Skeletal muscle satellite cell (primary cell): ENCODE results near the gene CNTNAP2.

ENCODE experiments used
- H3K27me3 ChIP-seq: 2 replicates; pipeline ENCODE4 v1.7.0; 2013; ENCODE audit warnings: low read length; ENCODE audit not compliant: control insufficient read depth, insufficient read depth
- H3K36me3 ChIP-seq: 2 replicates; pipeline ENCODE4 v1.7.0; 2013; ENCODE audit warnings: mild to moderate bottlenecking, control low read depth, low read length; ENCODE audit not compliant: insufficient read depth
- H3K4me1 ChIP-seq: 2 replicates; pipeline ENCODE4 v1.7.0; 2013; ENCODE audit warnings: low read length; ENCODE audit not compliant: control insufficient read depth, insufficient read depth
- H3K4me2 ChIP-seq: 2 replicates; pipeline ENCODE4 v1.7.0; 2013; ENCODE audit warnings: mild to moderate bottlenecking, low read length
- H3K4me3 ChIP-seq: 2 replicates; pipeline ENCODE4 v1.7.0; 2013; ENCODE audit warnings: low read length
- H3K9ac ChIP-seq: 2 replicates; pipeline ENCODE4 v1.7.0; 2013; ENCODE audit warnings: mild to moderate bottlenecking, low read depth, low read length, moderate library complexity
- H3K9me3 ChIP-seq: replicated peaks from 2 replicates; pipeline ENCODE4 v1.7.0; 2013; ENCODE audit warnings: mild to moderate bottlenecking, control low read depth, low read length

The CNTNAP2 gene

DNA sequence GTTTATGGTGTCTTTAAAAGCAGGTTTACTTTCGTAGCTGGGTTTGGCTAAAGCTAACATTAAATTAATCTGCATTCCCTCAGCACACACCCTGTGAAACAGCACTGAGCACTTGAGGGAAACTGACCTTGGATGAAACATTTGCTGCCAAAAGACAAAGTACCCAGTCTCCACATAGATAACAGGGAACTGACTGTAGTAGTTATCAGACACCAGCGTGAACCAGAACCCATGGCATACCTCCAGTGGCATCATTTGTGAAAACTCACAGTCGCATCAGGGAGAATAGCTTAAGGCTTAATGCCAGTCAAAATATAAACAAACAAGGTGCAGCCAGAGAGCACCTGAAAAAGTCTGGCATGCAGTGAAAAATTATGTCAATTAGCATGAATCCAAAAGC lies 2116.2 kb downstream of the CNTNAP2 start:
- no peak overlapping the region for H3K4me2 ChIP-seq
- H3K4me1 ChIP-seq: no peaks in the 10 kb centered on the region
- no peaks in the 10 kb centered on the region for H3K9me3 ChIP-seq
- H3K36me3 ChIP-seq: no peaks in the 10 kb centered on the region
- H3K9ac ChIP-seq: no peak overlapping the region
- no peak overlapping the region for H3K4me3 ChIP-seq
- no peaks in the 10 kb centered on the region for H3K27me3 ChIP-seq

GRCh38 chr7:148234715-148235114 lies 2118.1 kb downstream of the CNTNAP2 start:
- H3K4me3 ChIP-seq: no peak overlapping the region
- H3K27me3 ChIP-seq: no peaks in the 10 kb centered on the region
- no peaks in the 10 kb centered on the region for H3K36me3 ChIP-seq
- H3K9me3 ChIP-seq: no peaks in the 10 kb centered on the region
- H3K9ac ChIP-seq: no peak overlapping the region
- H3K4me2 ChIP-seq: no peak overlapping the region
- no peaks in the 10 kb centered on the region for H3K4me1 ChIP-seq

- H3K4me1 ChIP-seq: no peaks in the 10 kb centered on the region
- H3K4me2 ChIP-seq: no peak overlapping the region
- H3K9ac ChIP-seq: no peak overlapping the region
- no peaks in the 10 kb centered on the region for H3K9me3 ChIP-seq
- H3K4me3 ChIP-seq: no peak overlapping the region
- H3K27me3 ChIP-seq: no peaks in the 10 kb centered on the region
- no peaks in the 10 kb centered on the region for H3K36me3 ChIP-seq
Measured at GRCh38 chr7:148238761-148239325, 2122.2 kb downstream of the CNTNAP2 start.

DNA sequence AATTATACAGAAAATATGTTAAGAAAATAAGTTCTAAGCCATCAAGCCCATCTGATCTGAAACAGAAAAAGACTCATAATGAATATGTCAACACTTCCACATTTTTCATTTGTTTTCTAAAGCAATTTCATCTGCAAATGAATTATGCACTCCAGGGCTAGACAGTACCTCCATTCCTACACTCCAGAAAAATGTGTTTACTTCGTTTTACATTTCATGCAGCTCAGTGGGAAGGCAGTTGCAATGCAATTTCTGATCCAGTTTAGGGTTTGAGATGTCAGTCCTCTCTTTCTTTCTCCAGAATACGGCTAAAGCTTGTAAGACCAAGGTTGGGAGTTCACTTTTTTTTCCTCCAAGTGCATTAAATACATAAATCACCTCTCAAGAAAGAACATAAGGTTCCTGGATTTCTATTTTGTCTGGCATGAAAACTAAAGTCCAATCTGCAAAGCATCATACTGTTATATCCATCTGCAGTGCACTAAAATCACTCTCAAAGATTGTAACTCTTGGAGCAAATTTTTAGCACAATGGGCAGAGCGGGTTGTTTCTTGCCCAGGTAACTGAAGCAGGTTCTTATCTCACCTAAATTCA lies 2125.2 kb downstream of the CNTNAP2 start:
- Histone ChIP-seq H3K27me3 (no peaks in the 10 kb centered on the region), H3K9me3 (no peaks in the 10 kb centered on the region), H3K4me2 (no peak overlapping the region), H3K36me3 (no peaks in the 10 kb centered on the region), H3K4me1 (no peaks in the 10 kb centered on the region), H3K4me3 (no peak overlapping the region), H3K9ac (no peak overlapping the region)

DNA sequence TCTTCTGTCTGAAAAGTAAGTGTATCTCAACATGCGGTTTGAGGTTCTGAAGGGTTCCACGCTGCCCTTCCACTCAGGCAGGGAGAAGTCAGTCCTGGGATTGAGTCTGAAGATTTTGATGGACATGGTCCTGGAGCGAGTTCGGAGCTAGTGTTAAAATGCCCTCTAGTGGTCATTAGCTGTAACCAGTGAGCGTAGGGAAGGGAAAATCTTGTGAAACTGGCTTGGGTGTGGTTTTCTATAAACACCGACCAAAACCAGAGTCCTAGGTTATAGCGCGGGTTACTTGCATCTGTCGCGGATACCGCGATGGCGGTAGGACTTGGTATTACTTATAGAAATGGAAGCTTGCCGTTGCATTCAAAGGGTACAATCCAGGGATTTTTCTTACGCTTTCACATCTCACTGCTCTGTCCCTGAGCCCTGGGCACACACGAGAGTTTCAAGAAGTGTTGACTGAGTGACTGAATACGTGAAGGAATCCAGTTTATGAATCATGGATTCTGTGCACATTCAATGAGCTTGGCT lies 2125.8 kb downstream of the CNTNAP2 start:
- Histone ChIP-seq H3K4me1 (no peaks in the 10 kb centered on the region), H3K4me3 (no peak overlapping the region)

DNA sequence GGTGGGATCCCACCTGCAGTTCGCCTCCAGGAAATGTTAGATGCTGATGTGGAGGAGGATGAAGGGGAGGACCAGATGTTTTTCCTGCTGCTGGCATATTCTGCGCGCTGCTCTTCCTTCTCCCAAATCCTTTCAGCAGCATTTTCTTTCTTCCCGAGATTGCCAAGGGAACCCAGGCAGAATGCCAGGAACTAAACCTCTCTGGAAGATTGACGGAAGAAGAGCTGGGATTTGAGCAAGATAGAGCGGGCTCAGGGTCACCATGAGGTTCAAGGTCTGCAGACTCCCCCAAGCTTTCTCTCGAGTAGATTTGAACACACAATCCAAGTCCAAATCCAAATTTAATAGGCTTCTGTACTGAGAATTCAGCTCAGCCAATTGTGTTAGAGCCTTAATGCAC lies 2128.8 kb downstream of the CNTNAP2 start:
- H3K27me3 ChIP-seq: no peaks in the 10 kb centered on the region
- H3K4me3 ChIP-seq: no peak overlapping the region
- H3K9ac ChIP-seq: no peak overlapping the region
- no peaks in the 10 kb centered on the region for H3K4me1 ChIP-seq
- H3K9me3 ChIP-seq: no peaks in the 10 kb centered on the region
- H3K36me3 ChIP-seq: no peaks in the 10 kb centered on the region
- H3K4me2 ChIP-seq: no peak overlapping the region

More for the DNA sequence above, 2125.8 kb downstream of the CNTNAP2 start:
- no peaks in the 10 kb centered on the region for H3K36me3 ChIP-seq
- no peak overlapping the region for H3K9ac ChIP-seq
- peak overlapping the region; percentile 11 for H3K4me2 ChIP-seq
- no peaks in the 10 kb centered on the region for H3K9me3 ChIP-seq
- no peaks in the 10 kb centered on the region for H3K27me3 ChIP-seq

- no peaks in the 10 kb centered on the region for H3K36me3 ChIP-seq
- peaks cover 2% of the 10 kb centered on the region for H3K9me3 ChIP-seq
- no peaks in the 10 kb centered on the region for H3K27me3 ChIP-seq
- H3K4me1 ChIP-seq: no peaks in the 10 kb centered on the region
- no peak overlapping the region for H3K4me2 ChIP-seq
- no peak overlapping the region for H3K4me3 ChIP-seq
- no peak overlapping the region for H3K9ac ChIP-seq
Measured at GRCh38 chr7:148253629-148254028, 2137.0 kb downstream of the CNTNAP2 start.

DNA sequence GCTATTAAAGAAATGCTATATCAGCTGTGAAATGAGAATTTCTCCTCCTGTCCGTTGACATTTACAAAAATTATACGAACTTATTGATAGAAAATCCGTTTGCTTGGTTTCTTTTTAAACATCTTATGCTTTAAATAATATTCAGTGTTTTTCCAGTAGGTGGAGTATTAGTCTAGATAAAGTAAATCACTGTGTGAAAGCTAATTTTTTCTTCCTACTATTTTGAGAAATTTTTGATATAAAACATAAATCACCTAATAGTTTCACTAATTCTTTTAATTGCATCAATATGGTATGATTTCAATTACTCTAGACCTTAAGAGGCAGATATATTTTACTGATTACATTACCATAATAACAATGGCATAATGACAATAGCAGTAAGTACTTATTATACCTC lies 2138.7 kb downstream of the CNTNAP2 start:
- no peak overlapping the region for H3K4me3 ChIP-seq
- no peak overlapping the region for H3K4me2 ChIP-seq
- H3K4me1 ChIP-seq: no peaks in the 10 kb centered on the region
- H3K27me3 ChIP-seq: no peaks in the 10 kb centered on the region
- H3K9ac ChIP-seq: no peak overlapping the region
- H3K36me3 ChIP-seq: no peaks in the 10 kb centered on the region
- H3K9me3 ChIP-seq: peaks cover 2% of the 10 kb centered on the region

GRCh38 chr7:148256433-148256832 lies 2139.8 kb downstream of the CNTNAP2 start:
- Histone ChIP-seq H3K27me3 (no peaks in the 10 kb centered on the region), H3K4me3 (no peak overlapping the region), H3K4me2 (no peak overlapping the region), H3K9ac (no peak overlapping the region), H3K36me3 (no peaks in the 10 kb centered on the region), H3K4me1 (no peaks in the 10 kb centered on the region), H3K9me3 (peaks cover 2% of the 10 kb centered on the region)

DNA sequence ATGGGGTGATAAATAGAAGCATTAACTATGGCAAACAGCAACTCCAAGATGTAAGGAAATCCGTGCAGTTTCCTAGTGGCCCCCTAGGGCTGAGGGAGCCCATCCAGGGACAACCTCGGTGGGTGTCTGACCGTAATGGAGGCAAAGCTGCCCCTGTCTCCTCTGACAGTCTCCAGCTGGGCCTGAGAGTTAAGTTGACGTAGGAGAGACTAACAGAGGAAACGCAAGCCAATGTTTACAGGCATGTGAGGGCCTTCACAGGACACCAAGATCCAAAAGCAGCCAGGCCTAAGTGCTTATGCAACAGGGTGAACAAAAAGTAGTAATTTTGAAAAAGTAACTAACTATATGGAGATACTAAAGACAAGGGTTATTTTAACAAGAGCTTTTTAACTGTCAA lies 2144.0 kb downstream of the CNTNAP2 start:
- Histone ChIP-seq H3K27me3 (no peaks in the 10 kb centered on the region), H3K4me1 (no peaks in the 10 kb centered on the region), H3K9me3 (no peaks in the 10 kb centered on the region)

DNA sequence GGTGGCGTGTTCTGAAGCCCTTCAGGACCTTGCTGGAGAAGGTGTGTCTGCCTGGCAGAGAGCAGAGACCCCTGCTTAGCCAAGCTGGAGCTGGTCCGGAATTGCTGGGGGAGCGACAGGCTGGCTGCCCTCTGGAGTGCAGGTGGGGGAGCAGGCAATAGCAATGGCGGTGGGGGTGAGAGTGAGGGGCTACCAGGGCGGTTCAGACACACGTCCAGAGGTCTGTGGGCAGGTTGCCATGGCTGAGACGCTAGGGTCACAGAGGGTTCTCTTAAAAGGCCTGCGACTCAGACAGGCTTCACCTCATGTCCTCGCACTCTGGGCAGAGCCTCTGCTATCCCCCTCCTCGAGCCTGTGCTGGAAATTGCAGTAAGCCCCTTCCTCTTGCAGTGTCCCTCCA lies 2144.9 kb downstream of the CNTNAP2 start:
- Histone ChIP-seq H3K4me2 (no peak overlapping the region), H3K4me1 (no peaks in the 10 kb centered on the region), H3K9ac (no peak overlapping the region), H3K4me3 (no peak overlapping the region), H3K27me3 (no peaks in the 10 kb centered on the region), H3K36me3 (no peaks in the 10 kb centered on the region), H3K9me3 (no peaks in the 10 kb centered on the region)

More for the DNA sequence above, 2144.0 kb downstream of the CNTNAP2 start:
- no peaks in the 10 kb centered on the region for H3K36me3 ChIP-seq
- H3K9ac ChIP-seq: no peak overlapping the region
- no peak overlapping the region for H3K4me3 ChIP-seq
- no peak overlapping the region for H3K4me2 ChIP-seq
